ENCODE results near the gene HSPD1.

Gene HSPD1

GRCh38 chr2:197499594-197500502 lies at the start of gene HSPD1, which contains the start of gene HSPE1:
Gene HSPD1 (minus strand): TSS chr2:197499840. CDS start chr2:197498848, 992 bp downstream.
Gene HSPE1 (plus strand): TSS chr2:197500379. CDS start chr2:197500437, 58 bp downstream.
- peak; percentile 96 for DNase-seq

GRCh38 chr2:197548582-197548981 lies 48.9 kb upstream of the HSPD1 start:
- DNase-seq, result no peak

GRCh38 chr2:197547163-197547900 lies 47.7 kb upstream of the HSPD1 start:
- no peak for DNase-seq

GRCh38 chr2:197543206-197543605 lies 43.6 kb upstream of the HSPD1 start:
- no peak for DNase-seq

- DNase-seq, result no peak
These were observed 40.1 kb upstream of the HSPD1 start for GRCh38 chr2:197539734-197540133.

- no peak for DNase-seq
These were observed 38.8 kb upstream of the HSPD1 start for GRCh38 chr2:197538412-197538811.

GRCh38 chr2:197517150-197517549 lies 17.5 kb upstream of the HSPD1 start:
- DNase-seq, result no peak

GRCh38 chr2:197516393-197516761 lies 16.7 kb upstream of the HSPD1 start:
- DNase-seq, result no peak

- DNase-seq, result peak; percentile 87
These were observed 16.2 kb upstream of the HSPD1 start, which contains the start of gene MOB4 for GRCh38 chr2:197515739-197516392. Gene MOB4 (plus strand): TSS chr2:197516066. CDS start chr2:197516087, 21 bp downstream.

GRCh38 chr2:197515315-197515738 lies 15.7 kb upstream of the HSPD1 start:
- no peak for DNase-seq

- no peak for DNase-seq
These were observed 15.1 kb upstream of the HSPD1 start for GRCh38 chr2:197514754-197515153.

GRCh38 chr2:197513915-197514314 lies 14.3 kb upstream of the HSPD1 start:
- DNase-seq, result no peak

- DNase-seq, result no peak
These were observed 7.0 kb upstream of the HSPD1 start for GRCh38 chr2:197506658-197507057.

- DNase-seq, result no peak
These were observed 4.9 kb upstream of the HSPD1 start for GRCh38 chr2:197504512-197504911.

- DNase-seq, result no peak
These were observed 4.4 kb upstream of the HSPD1 start for GRCh38 chr2:197504000-197504399.

GRCh38 chr2:197502685-197503084 lies 3.0 kb upstream of the HSPD1 start:
- no peak for DNase-seq

- no peak for DNase-seq
These were observed 2.6 kb upstream of the HSPD1 start for GRCh38 chr2:197502201-197502600.

GRCh38 chr2:197500503-197501131 lies 977 bp upstream of the HSPD1 start:
- DNase-seq, result no peak

- no peak for DNase-seq
These were observed 575 bp downstream of the HSPD1 start for GRCh38 chr2:197498937-197499593.

GRCh38 chr2:197498235-197498936 lies 1.3 kb downstream of the HSPD1 start:
- DNase-seq, result no peak

- no peak for DNase-seq
These were observed 2.3 kb downstream of the HSPD1 start for GRCh38 chr2:197497326-197497725.

All from T1000 (cell line).